ENCODE results near the gene NKAIN4.
A peak's percentile ranks its signal among the peaks of the same experiment; 100 is the strongest.
"Not testable (repeated sequence)": the region's sequence is repeated elsewhere in the genome, so short reads cannot be mapped to it uniquely, and the experiment has no call there.

NKAIN4 gene

DNA sequence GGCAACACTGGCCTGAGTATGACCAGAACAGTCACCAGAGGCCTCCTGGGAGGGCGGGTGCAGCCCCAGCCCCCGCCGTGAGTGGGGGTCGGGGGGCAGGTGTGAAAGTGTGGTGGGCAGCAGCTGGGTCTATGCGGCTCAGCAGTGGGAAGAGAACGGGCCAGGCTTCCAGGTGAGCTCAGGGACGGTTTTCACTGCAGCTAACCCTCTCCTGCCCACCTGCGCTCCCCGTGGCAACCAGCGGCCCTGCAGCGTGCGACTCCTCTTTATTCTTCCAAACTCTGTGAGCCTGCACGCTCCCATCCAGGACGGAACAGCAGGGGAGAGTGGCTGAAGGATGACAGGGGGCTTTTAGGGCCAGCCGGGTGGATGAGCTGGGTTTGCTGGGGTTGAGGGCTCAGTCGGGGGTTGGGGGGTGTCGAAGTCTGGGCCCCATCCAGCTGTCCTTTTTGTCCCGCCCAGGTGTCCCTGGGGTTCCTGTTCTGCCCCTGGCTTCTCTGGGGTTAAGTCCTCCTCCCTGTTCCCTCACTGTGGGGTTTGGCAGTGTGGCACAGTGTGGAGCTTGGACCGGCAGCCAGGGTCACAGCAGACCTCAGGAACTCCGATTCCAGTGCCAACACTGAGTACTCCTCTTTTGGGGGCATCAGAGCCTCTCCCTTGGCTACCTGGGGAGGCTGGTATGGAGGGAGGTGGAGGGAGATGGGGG lies 19.4 kb downstream of the NKAIN4 start:
- no peak for DNase-seq

GRCh38 chr20:63233924-63234323 lies 20.3 kb downstream of the NKAIN4 start:
- DNase-seq, result no peak

GRCh38 chr20:63233061-63233344 lies 21.3 kb downstream of the NKAIN4 start:
- DNase-seq, result no peak

GRCh38 chr20:63232235-63233060 lies 21.8 kb downstream of the NKAIN4 start:
- DNase-seq, result no peak

GRCh38 chr20:63230800-63231268 lies 23.4 kb downstream of the NKAIN4 start:
- no peak for DNase-seq

DNA sequence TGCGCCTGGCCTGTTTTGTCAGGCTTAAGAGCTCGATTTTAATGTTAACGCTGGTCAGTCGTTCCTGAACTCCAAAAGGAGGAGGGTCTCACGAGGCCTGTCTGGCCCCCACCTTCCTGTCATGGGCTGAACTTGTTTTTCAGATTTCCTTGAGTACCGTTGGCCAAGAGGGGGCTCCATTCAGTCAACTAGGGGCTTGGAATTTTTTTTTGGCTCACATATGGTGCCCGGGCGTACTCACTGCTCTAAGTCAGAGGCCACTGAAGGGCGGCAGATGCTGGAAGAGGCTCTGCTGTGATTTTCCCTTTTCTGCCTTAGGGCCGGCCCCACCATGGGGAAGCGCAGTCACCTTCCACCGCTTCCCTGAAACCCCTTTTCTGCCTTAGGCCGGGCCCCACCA lies 25.5 kb downstream of the NKAIN4 start:
- no peak for DNase-seq

DNA sequence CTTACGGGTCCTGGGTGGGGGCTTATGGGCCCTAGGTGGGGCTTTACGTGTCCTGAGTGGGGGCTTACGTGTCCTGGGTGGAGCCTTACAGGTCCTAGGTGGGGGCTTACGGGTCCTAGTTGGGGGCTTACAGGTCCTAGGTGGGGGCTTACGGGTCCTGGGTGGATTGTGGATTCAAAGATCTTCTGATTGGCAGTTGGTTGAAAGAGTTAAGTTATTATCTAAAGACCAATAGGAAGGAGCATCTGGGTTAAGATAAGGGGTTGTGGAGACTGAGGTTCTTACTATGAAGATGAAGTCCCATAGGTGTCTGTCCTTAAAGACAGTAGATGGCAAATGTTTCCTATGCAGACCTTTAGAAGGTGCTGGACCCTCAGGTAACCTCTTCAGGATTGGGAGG lies 27.0 kb downstream of the NKAIN4 start:
- DNase-seq, result no peak

DNA sequence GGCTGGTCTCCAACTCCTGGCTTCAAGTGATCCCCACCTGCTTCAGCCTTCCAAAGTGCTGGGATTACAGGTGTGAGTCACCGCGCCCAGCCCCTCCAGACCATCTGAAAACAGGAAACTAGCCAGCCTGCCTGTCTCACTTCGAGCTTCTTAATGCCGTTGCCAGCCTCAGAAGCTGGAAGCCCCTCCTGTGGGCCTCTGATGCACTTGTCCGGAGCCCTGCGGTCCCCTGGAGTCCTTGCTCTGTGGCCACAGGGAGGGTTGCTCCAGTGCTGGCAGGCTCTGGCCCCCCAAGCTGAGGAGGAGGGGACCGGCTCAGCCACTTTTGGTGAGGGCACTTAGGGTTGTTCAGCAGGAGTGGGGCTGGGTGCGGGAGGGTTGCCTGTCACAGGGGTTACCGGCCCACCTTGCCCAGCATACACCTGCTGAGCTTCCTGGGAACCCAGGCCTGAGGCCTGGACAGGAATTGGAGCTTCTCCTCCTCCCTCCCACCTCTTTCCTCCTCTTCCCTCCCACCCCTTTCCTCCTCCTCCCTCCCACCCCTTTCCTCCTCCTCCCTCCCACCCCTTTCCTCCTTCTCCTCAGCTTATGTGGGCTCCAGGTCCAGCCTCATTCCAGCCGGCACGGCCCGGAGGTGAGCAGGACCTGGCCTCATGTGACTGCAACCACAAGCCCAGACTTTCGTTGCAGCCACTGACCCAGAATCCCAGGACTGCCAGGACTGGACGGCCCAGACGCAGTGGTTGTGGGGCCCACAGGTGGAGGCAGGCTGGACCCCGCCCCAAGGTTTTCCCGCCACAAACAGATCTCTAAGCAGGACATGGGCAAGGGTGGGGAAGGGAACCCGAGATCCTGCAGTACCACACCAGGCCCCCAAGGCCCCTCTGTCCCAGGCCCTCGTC lies 28.0 kb downstream of the NKAIN4 start:
- DNase-seq, result no peak

DNA sequence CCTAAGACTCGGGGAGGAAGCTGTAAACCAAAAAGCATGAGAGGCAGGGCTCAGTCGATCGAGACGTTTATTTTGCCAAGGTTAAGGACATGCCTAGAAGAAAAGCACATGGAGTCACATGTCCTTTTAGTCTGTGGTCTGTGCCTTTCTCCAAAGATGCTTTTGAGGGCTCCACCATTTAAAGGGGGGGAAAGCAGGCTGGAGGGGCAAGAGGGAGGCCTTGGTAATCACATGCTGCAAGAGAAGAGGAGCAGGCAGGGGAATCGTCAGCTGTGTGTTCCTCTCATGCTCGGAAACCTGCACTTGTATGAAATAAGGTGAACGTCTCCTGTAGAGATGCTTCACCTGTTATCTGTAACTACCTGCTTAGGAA lies 29.2 kb downstream of the NKAIN4 start:
- DNase-seq, result no peak

- DNase-seq, result no peak
These were observed 29.7 kb downstream of the NKAIN4 start for GRCh38 chr20:63224412-63225081.

GRCh38 chr20:63223826-63224207 lies 30.4 kb downstream of the NKAIN4 start:
- DNase-seq, result no peak

DNA sequence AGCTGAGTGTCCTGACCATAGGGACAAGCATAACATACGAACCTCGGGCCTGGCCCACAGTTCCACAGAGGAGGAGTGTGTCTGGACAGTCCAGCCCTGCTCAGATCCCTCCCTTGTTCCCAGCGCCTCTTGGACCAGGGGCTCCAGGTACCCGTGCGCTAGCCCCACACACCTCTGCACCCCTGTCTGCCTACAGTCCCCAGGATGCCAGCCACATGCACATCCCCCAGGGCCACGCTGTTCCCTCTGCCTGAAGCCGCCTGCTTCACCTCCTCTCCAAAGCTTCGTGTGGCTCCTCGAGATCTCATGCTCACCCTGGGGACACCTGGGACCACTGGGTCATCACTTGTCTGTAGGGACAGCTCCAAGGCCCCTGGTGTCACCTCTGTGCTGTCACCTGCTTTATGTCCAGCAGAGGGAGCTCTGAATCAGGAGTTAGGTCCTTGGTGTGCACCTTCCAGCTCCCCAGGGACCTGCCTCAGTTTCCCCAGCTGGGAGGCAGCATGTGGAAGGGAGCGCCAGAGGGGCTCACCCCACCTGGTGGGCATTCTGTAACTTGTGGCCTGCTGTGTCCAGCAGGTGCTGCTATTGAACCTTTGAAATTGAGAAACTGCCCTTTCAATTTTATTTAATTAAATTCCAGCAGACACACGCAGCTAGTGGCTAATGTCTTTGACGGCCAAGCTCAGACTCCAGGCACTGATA lies 31.0 kb downstream of the NKAIN4 start:
- DNase-seq, result peak; percentile 14

- DNase-seq, result no peak
These were observed 31.7 kb downstream of the NKAIN4 start for GRCh38 chr20:63222541-63222940.

- not testable (repeated sequence) for DNase-seq
These were observed 32.7 kb downstream of the NKAIN4 start for GRCh38 chr20:63221400-63222053.

GRCh38 chr20:63220696-63221399 lies 33.4 kb downstream of the NKAIN4 start:
- no peak for DNase-seq

GRCh38 chr20:63219866-63220521 lies 34.3 kb downstream of the NKAIN4 start:
- no peak for DNase-seq

GRCh38 chr20:63219447-63219821 lies 34.8 kb downstream of the NKAIN4 start:
- no peak for DNase-seq

- no peak for DNase-seq
These were observed 35.4 kb downstream of the NKAIN4 start for GRCh38 chr20:63218701-63219446.

DNA sequence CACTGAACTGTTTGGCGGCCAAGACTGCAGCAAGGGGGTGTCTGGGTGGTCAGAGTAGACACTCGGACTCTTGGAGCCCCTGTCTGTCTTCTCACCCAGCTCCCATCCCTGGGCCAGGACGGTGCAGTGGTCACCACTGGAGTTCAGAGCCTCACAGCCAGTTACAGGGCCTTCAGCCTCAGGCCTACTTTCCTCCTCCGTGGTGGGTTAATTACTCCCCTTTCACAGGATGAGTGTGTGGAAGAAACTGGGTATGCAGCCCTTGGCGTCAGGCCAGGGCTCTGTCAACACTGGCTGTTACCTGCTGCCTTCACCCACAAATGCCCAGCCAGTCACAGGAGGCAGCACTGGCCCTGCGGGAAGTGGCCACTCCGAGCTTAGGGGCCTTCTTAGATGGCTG lies 36.6 kb downstream of the NKAIN4 start:
- DNase-seq, result no peak

All from MV-4-11 (cell line).